ENCODE results near the gene SLFN5.

The SLFN5 gene

DNA sequence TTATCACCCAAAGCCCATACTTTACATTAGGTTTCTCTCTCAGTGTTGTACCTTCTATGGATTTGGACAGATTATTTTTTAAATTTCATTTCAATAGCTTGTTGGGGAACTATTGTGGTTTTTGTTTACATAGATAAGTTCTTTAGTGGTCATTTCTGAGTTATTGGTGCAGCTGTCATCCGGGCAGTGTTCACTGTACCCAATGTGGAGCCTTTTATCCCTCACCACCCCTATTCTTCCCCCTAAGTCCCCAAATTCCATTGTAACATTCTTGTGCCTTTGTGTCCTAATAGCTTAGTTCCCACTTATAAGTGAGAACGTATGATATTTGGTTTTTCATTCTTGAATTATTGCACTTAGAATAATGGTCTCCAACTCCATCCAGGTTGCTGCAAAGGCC lies 73.1 kb downstream of the SLFN5 start:
- no peak overlapping the region for H3K18ac ChIP-seq (ENCODE audit: low read length)
- H3K4me2 ChIP-seq (ENCODE audit: low read length), result no peak overlapping the region
- peaks cover 6 to 17% of the 10 kb centered on the region in 2 experiments for H3K4me1 ChIP-seq (ENCODE audit: control insufficient read depth in 1 of 2, insufficient read depth in 2 of 2, low read length in 2 of 2)
- no peak overlapping the region for H4K91ac ChIP-seq (ENCODE audit: low read depth, low read length)
- no peak overlapping the region for H4K12ac ChIP-seq (ENCODE audit: low read depth, low read length)
- no peak overlapping the region for H2AK5ac ChIP-seq (ENCODE audit: low read length)
- no peak overlapping the region for H2BK5ac ChIP-seq (ENCODE audit: low read depth, low read length, poor library complexity)
- no peak overlapping the region for H4K8ac ChIP-seq (ENCODE audit: low read depth, low read length)
- no peak overlapping the region for H2AFZ ChIP-seq (ENCODE audit: insufficient read depth, low read length, poor library complexity)
- no peak overlapping the region for H2BK120ac ChIP-seq (ENCODE audit: insufficient read depth, low read length, poor library complexity)
- H3K27me3 ChIP-seq (ENCODE audit: insufficient read depth, low read length), result no peaks in the 10 kb centered on the region
- no peak overlapping the region for H3K23ac ChIP-seq (ENCODE audit: low read length)
- no peak overlapping the region for H3K14ac ChIP-seq (ENCODE audit: low read length)
- H2BK12ac ChIP-seq (ENCODE audit: low read length), result no peak overlapping the region
- WGBS (ENCODE audit: extremely low coverage, insufficient coverage, insufficient read length), result no CpG with 5 or more reads among the region's 2 CpGs
- H3K36me3 ChIP-seq (ENCODE audit: control insufficient read depth in 1 of 2, insufficient read depth in 2 of 2, low read length in 2 of 2), result no peaks in the 10 kb centered on the region
- peaks cover 4% of the 10 kb centered on the region for H3K9me3 ChIP-seq (ENCODE audit: insufficient read depth, low read depth, low read length)
- DNase-seq, result no peak
- H3K79me1 ChIP-seq (ENCODE audit: low read length), result no peaks in the 10 kb centered on the region
- no peak overlapping the region for H3K4ac ChIP-seq (ENCODE audit: low read depth, low read length)
- H3K9ac ChIP-seq (ENCODE audit: low read length), result no peak overlapping the region
- H3K79me2 ChIP-seq (ENCODE audit: control insufficient read depth, insufficient read depth, low read length, poor library complexity), result no peaks in the 10 kb centered on the region
- H3K27ac ChIP-seq (ENCODE audit: low read depth, low read length), result no peak overlapping the region
- H3K4me3 ChIP-seq (ENCODE audit: low read depth, low read length), result no peak overlapping the region

DNA sequence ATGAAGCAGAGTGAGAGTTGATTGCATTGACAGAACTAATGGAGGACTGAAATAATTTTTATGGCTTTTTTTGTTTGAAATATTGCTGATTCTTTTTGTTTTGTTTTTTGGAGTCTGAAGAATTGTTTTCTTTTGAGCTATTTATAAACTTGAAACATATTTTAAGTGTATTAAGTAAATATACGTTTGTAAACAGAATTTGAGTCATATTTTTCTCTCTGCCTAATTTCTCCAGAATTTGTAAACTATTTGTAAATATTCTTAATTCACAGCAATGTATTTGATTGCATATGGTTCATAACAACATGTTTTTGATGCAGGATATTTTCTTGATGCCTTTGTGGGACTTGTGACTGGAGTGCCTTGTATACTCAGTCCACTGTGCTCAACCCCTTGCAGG lies 79.9 kb downstream of the SLFN5 start:
- Histone ChIP-seq H3K79me1 (ENCODE audit: low read length) (no peaks in the 10 kb centered on the region), H3K9me3 (ENCODE audit: insufficient read depth, low read depth, low read length) (peaks cover 5% of the 10 kb centered on the region), H4K12ac (ENCODE audit: low read depth, low read length) (no peak overlapping the region), H2BK120ac (ENCODE audit: insufficient read depth, low read length, poor library complexity) (no peak overlapping the region), H3K4ac (ENCODE audit: low read depth, low read length) (no peak overlapping the region), H3K9ac (ENCODE audit: low read length) (no peak overlapping the region), H3K27ac (ENCODE audit: low read depth, low read length) (no peak overlapping the region), H4K8ac (ENCODE audit: low read depth, low read length) (no peak overlapping the region), H3K36me3 (ENCODE audit: control insufficient read depth in 1 of 2, insufficient read depth in 2 of 2, low read length in 2 of 2) (no peaks in the 10 kb centered on the region), H2BK12ac (ENCODE audit: low read length) (no peak overlapping the region), H2AFZ (ENCODE audit: insufficient read depth, low read length, poor library complexity) (no peak overlapping the region), H3K4me3 (ENCODE audit: low read depth, low read length) (no peak overlapping the region), H3K4me1 (ENCODE audit: control insufficient read depth in 1 of 2, insufficient read depth in 2 of 2, low read length in 2 of 2) (no peaks in the 10 kb centered on the region), H3K18ac (ENCODE audit: low read length) (no peak overlapping the region), H2AK5ac (ENCODE audit: low read length) (no peak overlapping the region), H4K91ac (ENCODE audit: low read depth, low read length) (no peak overlapping the region), H3K79me2 (ENCODE audit: control insufficient read depth, insufficient read depth, low read length, poor library complexity) (no peaks in the 10 kb centered on the region), H3K27me3 (ENCODE audit: insufficient read depth, low read length) (no peaks in the 10 kb centered on the region), H3K4me2 (ENCODE audit: low read length) (no peak overlapping the region), H3K23ac (ENCODE audit: low read length) (no peak overlapping the region), H3K14ac (ENCODE audit: low read length) (no peak overlapping the region), H2BK5ac (ENCODE audit: low read depth, low read length, poor library complexity) (no peak overlapping the region)
- no peak for DNase-seq
- no CpG with 5 or more reads among the region's 1 CpG for WGBS (ENCODE audit: extremely low coverage, insufficient coverage, insufficient read length)

Measured in trophoblast cell (in vitro differentiated cells and primary cell).